GM19467 (cell line): Measurements from ENCODE around the gene ICE2.

Experiments used
- ATAC-seq: cut with Tn5 transposase; IDR thresholded peaks from one replicate; pipeline ENCODE4 v1.9.1; 2021; ENCODE audit warnings: mild to moderate bottlenecking, moderate library complexity; ENCODE audit not compliant: unreplicated experiment

ICE2 gene

DNA sequence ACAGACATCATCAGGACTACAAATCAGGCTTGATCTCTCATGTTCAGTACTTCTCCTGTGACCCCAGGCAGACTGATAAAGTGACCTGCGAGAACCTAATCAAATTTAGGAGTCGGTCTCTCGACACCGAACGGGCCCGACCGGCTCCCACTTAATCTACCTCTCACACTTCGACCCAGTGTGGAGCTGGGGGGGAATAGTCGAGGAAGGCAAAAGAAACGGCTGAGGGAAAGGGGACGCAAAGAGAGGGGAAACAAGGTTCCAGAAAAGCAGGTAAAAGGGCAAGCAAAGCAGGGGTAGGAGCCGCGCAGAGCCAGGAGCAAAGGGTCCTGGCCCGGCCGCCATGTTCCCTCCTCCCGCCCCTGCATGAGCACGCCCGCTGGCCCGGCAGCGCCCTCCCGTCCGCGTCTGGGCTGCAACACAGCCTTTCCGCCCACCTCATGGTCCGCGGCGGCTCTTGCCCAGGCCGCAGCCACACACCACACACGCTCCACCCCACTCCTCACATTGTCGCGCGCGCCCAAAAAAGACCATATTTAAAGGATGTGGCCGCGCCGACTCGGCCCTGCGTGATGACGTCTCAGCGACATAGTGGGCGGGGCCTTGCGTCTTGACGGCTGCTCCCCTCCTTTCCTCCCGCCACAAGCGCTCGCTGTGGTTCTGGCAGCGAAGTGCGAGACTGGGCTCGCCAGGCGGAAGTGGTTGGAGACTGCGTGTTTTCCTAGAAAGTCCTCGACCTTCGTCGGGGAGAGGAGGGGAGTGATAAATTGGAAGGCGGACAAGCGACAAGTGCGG is at the start of gene ICE2:
Gene ICE2, minus strand, starts transcription at position 577 of the 795 bp plus-strand sequence. CDS start 1,165 bp downstream, outside the sequence.
- peak; percentile 88 for ATAC-seq

- no peak for ATAC-seq
Measured at GRCh38 chr15:60528530-60528929, 49.6 kb upstream of the ICE2 start.

DNA sequence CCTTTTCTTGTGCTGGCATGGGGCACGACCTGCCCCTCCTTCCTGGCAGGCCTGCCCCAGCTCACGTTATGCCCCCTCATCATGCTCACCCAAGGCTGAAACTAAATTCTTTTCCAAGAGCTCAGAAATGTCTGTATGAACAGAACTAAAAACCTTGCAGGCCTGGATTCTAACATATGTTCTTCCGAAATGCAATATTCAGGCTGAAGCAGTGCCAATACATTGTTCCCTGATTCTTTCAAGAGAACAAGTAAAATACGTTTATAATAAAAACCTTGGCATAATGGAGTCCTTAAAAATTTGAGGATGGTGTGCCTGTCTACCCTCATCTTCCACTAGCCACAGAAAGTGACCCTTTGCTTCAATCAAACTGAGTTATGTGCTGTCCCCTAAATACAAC is 48.5 kb upstream of the ICE2 start:
- no peak for ATAC-seq

- no peak for ATAC-seq
Measured at GRCh38 chr15:60526127-60526616, 47.2 kb upstream of the ICE2 start.

DNA sequence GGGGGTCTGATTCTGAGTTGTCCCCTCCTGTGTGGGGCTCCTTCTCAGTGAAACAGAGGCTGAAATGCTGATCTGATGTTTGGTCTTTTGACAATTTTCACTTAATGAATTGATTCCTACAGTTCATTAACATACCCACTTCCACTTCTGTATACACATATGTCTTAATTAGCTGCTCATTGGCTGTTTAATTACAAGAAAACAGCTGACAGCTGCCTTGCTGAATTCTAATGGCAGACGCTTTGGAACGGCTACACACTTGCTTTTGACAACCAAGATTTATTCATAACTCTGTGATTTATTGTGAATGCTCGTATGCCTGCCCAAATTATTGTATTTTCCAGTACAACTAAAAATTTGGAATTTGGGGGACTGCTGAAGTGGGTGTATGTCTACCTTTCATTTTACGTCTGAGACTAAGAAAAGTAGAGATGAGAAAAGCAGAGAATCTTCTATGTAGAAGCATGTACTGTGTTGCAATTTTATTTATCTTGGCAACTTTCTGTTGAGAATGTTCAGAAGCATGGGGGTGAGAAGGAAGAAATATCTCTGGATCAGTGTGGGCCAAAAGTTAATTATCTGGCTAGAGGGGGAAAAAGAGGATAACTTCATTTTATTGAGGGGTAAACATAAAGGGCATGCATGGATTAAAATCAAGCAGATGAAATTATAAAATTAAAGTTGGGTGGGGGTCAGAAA is 46.5 kb upstream of the ICE2 start:
- no peak for ATAC-seq

DNA sequence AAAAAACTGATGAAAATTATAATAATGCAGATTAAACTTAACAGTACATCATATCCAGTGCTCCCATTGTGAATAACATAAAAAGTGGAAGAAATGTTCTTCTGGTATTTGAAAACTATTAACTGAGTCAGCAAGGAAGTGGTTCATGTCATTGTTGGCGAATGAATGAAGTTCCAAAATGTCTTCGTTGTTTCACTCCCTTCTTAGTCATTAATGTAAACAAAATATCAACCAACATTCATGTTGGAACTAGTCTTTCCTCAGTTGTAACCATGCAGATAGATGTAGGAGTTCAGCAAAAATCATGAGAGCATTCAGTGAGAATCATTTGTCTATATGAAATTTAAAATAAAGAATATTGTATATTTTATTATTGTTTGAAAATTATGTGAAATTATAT is 44.1 kb upstream of the ICE2 start:
- no peak for ATAC-seq

GRCh38 chr15:60520825-60521368 is 42.0 kb upstream of the ICE2 start:
- ATAC-seq: no peak

DNA sequence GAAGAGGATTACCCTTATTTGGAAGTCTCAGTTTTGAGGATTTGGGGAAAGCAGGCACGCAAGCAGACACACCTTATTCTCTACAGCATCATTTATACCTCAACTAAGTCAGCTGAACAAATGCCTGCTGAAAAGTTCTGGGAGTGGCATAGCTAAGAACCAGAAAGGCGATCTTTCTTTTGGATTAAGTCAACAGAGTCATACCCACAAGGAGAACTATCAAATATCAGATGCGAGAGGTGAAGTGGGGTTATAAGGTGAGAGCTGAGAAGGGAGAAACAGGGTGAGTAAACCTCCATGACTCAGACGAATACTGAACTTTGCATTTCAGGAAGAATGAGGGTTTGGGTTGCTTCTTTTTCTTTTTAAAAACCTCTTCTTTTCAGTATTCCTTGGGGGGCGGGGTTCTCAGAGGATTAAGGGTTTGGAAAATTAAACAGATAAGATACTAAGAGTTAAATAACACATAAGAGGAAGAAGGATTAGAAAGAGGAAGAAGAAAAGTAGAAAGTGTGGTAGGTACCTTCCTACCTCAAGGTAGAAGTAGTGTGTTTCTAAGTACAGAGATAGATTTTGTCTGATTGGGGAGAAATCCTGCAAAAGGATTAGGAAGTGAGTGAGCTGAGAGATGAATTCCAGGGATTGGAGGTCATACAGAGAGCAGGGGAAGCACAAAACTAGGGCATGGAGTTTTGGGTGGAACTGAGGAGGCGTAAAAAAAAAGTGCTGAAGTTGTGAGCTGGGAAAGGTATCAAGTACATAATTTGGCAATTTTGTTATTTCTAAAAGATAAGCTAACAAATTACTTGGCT is 41.3 kb upstream of the ICE2 start:
- ATAC-seq: no peak

DNA sequence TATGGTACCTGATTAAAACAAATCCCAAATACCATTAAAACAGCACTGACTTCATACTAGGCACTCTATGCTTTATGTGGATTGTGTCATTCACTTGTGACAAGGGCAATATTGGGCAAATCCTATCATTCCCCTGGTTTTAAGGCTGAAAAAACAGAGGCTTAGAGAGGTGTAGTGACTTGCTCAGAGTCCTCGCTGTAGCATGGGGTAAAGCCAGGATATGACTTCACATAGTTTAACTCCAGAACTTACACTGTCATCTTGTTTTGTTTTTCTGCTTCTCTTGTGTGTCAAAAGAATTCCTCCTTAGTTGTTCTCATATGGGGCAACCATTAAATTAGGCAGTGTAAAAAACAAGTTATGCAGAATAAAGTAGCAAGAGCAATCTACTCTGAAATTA is 40.3 kb upstream of the ICE2 start:
- no peak for ATAC-seq

DNA sequence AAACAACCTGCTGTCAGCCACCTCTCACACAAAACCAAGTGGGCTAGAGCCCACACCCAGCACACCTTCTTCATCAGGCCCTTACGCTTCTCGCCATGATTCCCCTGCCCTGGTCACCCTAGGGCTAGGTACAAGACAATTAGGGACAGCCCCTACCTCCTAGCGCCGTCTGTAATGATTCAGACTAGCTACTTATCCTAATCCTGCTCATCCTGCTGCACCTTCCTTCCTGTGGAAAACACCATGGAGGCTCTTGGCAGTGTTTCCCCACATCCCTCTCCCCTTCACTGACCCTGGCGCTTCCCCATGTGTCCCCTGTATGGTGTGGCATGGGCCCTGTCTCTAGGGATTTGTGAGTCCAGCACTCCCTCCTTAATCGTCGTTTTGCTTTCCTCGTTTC is 39.6 kb upstream of the ICE2 start:
- ATAC-seq: no peak

GRCh38 chr15:60514261-60514881 is 35.4 kb upstream of the ICE2 start:
- ATAC-seq: no peak

DNA sequence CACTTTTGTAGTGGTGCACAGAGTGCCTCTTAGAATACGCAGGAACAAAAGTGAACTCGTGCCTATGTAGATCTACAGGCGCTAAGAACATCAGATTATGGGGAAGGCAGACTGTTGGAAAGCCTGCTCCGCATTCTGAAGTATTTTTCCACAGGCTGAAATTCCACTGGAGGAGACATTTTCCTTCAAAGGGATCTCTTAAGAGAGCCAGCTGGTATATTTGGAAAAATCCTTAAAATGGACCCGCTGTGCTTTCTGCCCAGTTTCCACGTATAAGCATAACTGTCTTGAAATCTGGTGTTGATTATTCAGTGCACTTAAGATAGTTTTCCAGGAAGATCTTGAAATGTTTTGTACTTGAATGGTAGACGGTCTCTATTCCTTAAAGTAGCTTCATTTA is 34.7 kb upstream of the ICE2 start:
- ATAC-seq: no peak

DNA sequence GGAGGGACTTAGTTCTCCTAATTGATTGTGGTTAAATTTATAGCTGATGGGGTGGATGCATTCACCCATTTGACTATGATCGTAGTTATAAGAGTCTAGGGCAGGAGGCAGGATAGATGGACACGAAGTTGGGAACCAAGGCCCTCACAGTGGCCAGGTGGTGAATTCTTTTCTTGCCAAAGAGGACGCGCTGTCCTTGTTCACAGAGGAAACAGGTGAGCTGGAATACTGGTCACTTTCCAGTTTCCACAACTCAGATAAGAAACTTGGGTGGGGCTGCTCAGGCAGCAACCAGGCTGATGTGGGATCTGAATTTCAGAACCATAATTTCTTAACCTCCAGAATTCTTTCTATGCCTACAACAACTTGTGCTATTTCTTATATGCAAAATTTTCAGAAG is 34.0 kb upstream of the ICE2 start:
- ATAC-seq: no peak

DNA sequence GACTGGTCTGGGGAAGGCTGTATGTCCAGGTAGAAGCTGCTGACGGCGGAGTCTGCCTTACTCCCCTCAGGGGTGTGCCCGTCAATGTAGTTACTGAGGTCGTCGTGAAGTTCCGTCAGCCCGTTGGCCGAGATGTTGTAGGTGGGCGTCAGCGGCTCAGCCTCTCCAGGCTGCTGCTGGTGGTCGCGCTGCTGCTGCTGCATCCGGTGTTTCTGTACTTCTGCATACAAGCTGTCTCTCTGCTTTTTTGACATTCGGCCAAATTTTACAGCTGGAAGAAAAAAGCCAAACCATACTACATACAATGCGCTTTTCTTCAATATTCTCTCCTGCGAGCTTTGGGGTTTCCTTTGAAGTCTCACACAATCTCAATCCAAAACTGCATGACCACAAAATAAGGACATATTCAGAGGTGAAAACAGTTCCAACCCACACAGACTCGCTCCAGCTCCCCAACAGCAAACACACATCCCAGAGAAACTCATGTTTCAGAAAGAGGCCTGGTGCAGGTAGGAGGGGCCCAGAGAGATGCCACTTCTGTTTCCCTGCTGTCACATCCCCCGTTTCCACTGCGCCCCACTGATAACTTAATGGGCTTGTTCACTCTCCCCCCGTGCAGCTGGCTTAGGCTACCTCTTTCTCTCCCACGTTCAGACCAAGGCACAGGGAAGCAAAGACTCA is 32.5 kb upstream of the ICE2 start:
- ATAC-seq: no peak

- ATAC-seq: no peak
Measured at GRCh38 chr15:60510006-60510405, 31.1 kb upstream of the ICE2 start.

DNA sequence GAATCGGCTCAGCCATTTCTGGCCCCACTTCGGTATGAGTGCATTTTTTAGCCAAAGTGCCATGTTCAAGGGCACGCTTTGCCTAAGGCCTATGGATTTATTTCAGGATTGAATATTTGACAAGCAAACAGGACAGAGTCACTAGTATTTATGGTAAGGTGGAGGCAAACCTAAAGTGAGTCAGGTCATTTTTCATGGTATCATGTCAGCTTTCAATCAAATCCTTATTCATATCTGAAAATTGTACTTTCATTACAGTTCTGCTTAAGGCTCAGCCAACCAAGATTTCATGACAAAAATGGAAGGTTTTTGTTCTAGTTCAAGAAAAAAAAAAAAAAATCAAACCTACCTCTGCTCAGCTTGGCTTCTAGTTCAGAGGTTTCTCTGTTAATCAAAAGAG is 30.5 kb upstream of the ICE2 start:
- ATAC-seq: no peak

GRCh38 chr15:60508442-60508841 is 29.5 kb upstream of the ICE2 start:
- no peak for ATAC-seq

DNA sequence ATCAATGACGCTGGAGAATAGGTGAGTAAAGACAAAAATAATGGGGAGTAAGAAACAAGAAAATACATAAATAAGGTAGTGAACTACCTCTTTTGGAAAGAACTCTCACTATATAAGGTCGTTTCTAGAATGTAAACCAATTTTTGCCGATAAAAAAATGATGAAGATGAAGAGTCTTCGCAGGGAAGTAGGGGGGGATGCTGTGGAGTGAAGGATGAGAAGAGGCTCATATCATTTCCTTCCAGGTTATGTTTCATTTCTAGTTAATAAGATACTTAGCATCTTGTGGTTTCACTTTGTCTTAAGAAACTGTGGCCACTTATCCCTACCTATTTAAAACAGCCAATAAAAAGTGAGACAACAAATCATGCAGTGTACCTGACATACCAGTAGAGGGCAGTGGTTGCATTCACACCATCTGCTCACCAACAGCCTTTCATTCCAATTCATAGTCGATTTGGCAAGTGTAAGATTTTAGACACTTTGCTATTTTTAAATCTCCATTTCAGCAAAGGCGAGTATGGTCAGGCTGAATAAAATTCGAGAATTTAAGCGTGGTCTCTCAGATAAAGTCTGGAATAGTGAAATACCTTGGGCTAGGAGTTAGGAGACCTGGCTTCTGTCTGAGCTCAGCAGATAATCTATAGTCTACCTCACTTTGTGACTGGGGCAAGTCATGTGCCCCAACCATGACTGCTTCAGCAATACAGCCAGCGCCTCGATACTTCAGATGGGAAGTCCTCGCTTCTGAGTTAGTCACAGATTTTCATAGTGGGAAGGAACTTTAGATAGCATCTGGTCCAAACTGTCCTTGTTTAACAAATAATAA is 28.9 kb upstream of the ICE2 start:
- peak; percentile 68 for ATAC-seq

DNA sequence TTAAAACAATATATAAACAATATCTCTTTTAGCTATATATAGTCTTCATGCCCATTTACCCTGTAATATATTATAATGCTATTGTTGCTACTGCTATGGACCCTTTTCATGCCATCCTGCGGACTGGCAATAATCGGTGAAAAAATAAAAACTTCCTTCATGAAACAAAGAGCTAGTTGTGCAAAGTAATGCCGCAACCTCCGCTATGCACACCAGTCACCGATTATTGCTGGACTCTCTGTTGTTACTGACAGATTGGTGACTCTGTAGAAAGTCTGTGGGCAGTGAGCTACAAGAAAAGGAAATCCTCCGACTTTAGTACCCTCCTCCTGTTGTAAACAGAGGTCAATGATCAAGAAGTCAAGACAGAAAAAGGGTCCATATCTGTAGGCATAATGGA is 17.9 kb upstream of the ICE2 start:
- no peak for ATAC-seq
